KOPT-K1 (cell line): Measurements from ENCODE around the gene UBE3B.
"Not testable (repeated sequence)": the region's sequence is repeated elsewhere in the genome, so short reads cannot be mapped to it uniquely, and the experiment has no call there.

Experiments
- H3K27ac ChIP-seq: fragments of 200-600 bp; sonication (generic); 2 replicates; pipeline ENCODE4 v1.5.1; 2016; ENCODE audit warnings: antibody characterized with exemption, mild to moderate bottlenecking, low read depth, low read length; ENCODE audit not compliant: poor library complexity, severe bottlenecking
- H3K36me3 ChIP-seq: fragments of 200-600 bp; sonication (generic); 2 replicates; pipeline ENCODE4 v1.5.1; 2017; ENCODE audit warnings: antibody characterized with exemption, mild to moderate bottlenecking, low read length, moderate library complexity; ENCODE audit not compliant: insufficient read depth
- H3K9me3 ChIP-seq: fragments of 200-600 bp; sonication (generic); 2 replicates; pipeline ENCODE4 v1.5.1; 2017; ENCODE audit warnings: antibody characterized with exemption, low read length, mild to moderate bottlenecking; ENCODE audit not compliant: insufficient read depth, poor library complexity, severe bottlenecking

The UBE3B gene

GRCh38 chr12:109461049-109461845 lies 16.2 kb upstream of the UBE3B start:
- peaks cover 75% of the 10 kb centered on the region for H3K36me3 ChIP-seq
- no peak overlapping the region for H3K27ac ChIP-seq
- no peaks in the 10 kb centered on the region for H3K9me3 ChIP-seq

GRCh38 chr12:109461846-109462756 lies 15.3 kb upstream of the UBE3B start:
- peaks cover 75% of the 10 kb centered on the region for H3K36me3 ChIP-seq
- H3K27ac ChIP-seq: no peak overlapping the region
- H3K9me3 ChIP-seq: no peaks in the 10 kb centered on the region

- peaks cover 75% of the 10 kb centered on the region for H3K36me3 ChIP-seq
- no peaks in the 10 kb centered on the region for H3K9me3 ChIP-seq
- H3K27ac ChIP-seq: no peak overlapping the region
These were observed 14.4 kb upstream of the UBE3B start for GRCh38 chr12:109462868-109463692.

- peaks cover 73% of the 10 kb centered on the region for H3K36me3 ChIP-seq
- H3K9me3 ChIP-seq: no peaks in the 10 kb centered on the region
- no peak overlapping the region for H3K27ac ChIP-seq
These were observed 13.7 kb upstream of the UBE3B start for GRCh38 chr12:109463756-109464155.

GRCh38 chr12:109464642-109465351 lies 12.6 kb upstream of the UBE3B start:
- Histone ChIP-seq H3K9me3 (no peaks in the 10 kb centered on the region), H3K36me3 (peaks cover 73% of the 10 kb centered on the region), H3K27ac (no peak overlapping the region)

GRCh38 chr12:109466305-109466704 lies 11.1 kb upstream of the UBE3B start:
- Histone ChIP-seq H3K36me3 (peaks cover 78% of the 10 kb centered on the region), H3K9me3 (no peaks in the 10 kb centered on the region), H3K27ac (no peak overlapping the region)

- Histone ChIP-seq H3K9me3 (no peaks in the 10 kb centered on the region), H3K27ac (no peak overlapping the region), H3K36me3 (peaks cover 80% of the 10 kb centered on the region)
These were observed 10.6 kb upstream of the UBE3B start for GRCh38 chr12:109466821-109467220.

GRCh38 chr12:109467978-109468676 lies 9.3 kb upstream of the UBE3B start:
- Histone ChIP-seq H3K27ac (no peak overlapping the region), H3K36me3 (peaks cover 78% of the 10 kb centered on the region), H3K9me3 (no peaks in the 10 kb centered on the region)

- H3K9me3 ChIP-seq: no peaks in the 10 kb centered on the region
- no peak overlapping the region for H3K27ac ChIP-seq
- peaks cover 67% of the 10 kb centered on the region for H3K36me3 ChIP-seq
These were observed 7.9 kb upstream of the UBE3B start for GRCh38 chr12:109469517-109469916.

GRCh38 chr12:109473006-109473405 lies 4.4 kb upstream of the UBE3B start:
- H3K9me3 ChIP-seq: no peaks in the 10 kb centered on the region
- no peak overlapping the region for H3K27ac ChIP-seq
- peaks cover 32% of the 10 kb centered on the region for H3K36me3 ChIP-seq

- not testable (repeated sequence) for H3K27ac ChIP-seq, H3K9me3 ChIP-seq
- H3K36me3 ChIP-seq: peaks cover 27% of the 10 kb centered on the region
These were observed 3.7 kb upstream of the UBE3B start for GRCh38 chr12:109473526-109474270.

GRCh38 chr12:109475121-109475520 lies 2.3 kb upstream of the UBE3B start:
- Histone ChIP-seq H3K27ac (no peak overlapping the region), H3K9me3 (no peaks in the 10 kb centered on the region), H3K36me3 (peaks cover 13% of the 10 kb centered on the region; the same call in 1 of the 2 replicates)

- Histone ChIP-seq H3K36me3 (peaks cover 3% of the 10 kb centered on the region; the same call in 1 of the 2 replicates), H3K27ac (peak overlapping the region; percentile 92)
These were observed 1.2 kb upstream of the UBE3B start for GRCh38 chr12:109475993-109476806.

More at GRCh38 chr12:109475993-109476806, 1.2 kb upstream of the UBE3B start:
- no peaks in the 10 kb centered on the region for H3K9me3 ChIP-seq
